GM12872 (cell line): ENCODE results near the gene DENND2C.

Source experiments
- TF ChIP-seq, protein P1 (sequence below): IDR thresholded peaks from 3 replicates; pipeline ENCODE4 v1.5.1; 2011; ENCODE audit warnings: low read depth, mild to moderate bottlenecking, low read length, moderate library complexity; ENCODE audit not compliant: insufficient read depth

DENND2C gene

DNA sequence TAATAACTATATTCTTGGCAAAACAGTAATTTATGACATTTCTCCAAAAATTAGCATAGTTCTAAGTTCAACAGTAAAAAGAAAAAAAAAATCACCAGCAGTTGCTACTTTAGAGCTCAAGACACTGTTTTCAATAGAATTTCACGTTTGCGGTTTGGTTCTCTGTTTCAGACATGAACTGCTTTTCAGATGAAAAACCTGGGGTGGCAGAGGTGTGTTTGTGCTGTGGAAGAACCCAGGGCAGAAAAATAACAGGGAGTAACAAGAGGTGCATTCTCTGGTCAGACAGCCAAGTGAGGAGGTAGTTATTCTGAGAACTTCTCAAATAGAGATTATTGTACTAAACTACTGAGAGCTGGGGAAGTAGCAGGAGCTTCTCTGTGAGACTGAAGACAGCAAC lies 37.8 kb upstream of the DENND2C start:
- TF ChIP-seq, protein P1, sequence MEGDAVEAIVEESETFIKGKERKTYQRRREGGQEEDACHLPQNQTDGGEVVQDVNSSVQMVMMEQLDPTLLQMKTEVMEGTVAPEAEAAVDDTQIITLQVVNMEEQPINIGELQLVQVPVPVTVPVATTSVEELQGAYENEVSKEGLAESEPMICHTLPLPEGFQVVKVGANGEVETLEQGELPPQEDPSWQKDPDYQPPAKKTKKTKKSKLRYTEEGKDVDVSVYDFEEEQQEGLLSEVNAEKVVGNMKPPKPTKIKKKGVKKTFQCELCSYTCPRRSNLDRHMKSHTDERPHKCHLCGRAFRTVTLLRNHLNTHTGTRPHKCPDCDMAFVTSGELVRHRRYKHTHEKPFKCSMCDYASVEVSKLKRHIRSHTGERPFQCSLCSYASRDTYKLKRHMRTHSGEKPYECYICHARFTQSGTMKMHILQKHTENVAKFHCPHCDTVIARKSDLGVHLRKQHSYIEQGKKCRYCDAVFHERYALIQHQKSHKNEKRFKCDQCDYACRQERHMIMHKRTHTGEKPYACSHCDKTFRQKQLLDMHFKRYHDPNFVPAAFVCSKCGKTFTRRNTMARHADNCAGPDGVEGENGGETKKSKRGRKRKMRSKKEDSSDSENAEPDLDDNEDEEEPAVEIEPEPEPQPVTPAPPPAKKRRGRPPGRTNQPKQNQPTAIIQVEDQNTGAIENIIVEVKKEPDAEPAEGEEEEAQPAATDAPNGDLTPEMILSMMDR: no peak

DNA sequence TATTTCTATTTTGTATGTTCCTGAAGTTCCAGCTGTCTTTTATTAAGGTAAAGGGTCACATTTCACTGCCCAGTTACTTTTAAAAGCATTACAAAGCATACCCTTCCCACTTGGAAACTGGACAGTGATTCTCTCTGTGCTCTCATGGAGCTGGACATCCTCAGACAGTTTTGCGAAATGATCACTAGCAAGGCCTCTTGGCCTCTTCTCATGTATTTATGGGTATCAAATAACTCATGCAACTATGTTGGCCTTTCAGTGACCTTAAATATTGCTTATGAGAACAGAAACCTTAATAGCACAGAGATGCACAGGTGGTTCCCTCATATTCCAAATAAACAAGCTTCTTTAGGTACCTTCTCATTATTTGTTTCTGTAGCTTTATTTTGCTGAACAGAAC lies 33.4 kb upstream of the DENND2C start:
- TF ChIP-seq, protein P1: no peak

DNA sequence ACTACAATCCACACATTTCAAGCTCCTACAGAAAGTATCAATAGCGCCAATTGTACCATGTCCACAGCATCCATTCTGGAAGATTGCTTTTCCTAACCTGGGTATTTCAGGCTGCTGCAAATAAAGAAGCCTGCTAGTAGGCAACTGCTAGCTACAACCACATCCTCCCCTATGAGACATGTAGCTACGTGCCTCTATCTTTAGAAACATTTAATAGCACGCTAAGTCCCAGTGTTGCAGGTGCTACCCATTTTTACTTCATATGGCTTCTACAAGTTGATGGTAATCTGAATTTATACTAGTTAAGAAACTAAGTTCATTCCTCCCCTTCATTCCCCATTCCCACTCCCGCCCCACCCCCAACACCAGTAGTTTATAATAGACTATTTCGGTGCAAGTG lies 32.9 kb upstream of the DENND2C start:
- TF ChIP-seq, protein P1: no peak

DNA sequence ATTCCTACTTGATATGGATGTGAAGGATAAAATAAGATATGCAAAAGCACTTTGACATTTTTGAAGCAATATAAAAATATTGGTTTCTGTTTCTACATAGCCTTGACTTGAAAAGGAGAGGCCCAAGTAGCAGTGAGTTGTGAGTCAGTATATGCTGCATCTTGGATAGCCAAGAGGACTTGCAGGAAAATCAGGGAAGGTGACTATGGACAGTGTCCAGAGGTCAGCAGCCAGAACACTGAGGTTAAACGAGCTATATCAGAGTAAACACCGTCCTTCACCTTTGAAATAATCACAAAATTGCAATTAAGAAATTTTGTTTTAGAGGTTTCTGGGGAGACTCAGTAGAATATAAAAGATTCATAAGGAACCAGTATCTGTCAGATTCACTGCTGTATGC lies 32.1 kb upstream of the DENND2C start:
- TF ChIP-seq, protein P1: no peak

DNA sequence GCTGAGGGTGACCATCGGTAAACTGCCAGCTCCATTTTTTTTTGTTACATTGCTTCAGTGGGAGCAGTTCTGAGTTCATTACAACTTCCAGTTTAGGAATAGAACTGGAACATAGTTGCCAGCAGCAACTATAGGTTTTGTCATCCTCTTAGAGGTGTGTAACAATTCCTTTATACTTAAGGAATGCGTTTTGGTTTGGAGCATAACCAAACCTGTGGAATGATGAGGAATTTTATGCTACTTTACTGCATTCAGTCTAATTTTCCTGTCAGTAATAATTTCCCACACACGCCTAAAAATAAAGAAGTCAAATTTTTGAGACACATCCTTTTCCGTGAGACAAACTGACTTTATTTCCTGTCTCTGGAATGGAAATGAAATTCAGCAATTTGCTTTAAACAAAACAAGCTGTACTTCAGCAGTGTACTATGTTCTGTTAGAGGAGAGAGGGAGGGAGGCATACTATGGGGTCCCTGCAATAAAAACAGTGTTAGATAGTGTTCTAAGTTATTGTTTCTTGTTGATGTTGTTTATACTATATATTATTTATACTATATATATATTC lies 30.3 kb upstream of the DENND2C start:
- TF ChIP-seq, protein P1: no peak

DNA sequence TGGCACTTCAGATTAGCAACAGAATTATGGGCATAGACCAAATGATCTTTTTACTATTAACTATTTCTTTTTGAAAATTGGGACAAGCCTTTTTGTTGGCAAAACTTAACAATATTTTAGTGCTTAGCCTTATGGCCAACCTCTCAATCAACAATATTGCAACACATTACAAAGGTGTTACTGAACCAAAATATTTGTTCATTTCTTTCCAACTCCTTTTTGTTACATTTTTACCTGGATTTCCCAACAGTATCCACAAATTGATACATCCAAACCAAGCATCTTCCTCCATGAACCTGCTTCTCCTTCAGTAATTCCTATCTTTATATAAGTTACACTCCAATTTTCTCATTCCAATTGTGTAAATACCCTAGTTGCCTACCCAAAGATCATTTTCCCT lies 27.0 kb upstream of the DENND2C start:
- TF ChIP-seq, protein P1: no peak

DNA sequence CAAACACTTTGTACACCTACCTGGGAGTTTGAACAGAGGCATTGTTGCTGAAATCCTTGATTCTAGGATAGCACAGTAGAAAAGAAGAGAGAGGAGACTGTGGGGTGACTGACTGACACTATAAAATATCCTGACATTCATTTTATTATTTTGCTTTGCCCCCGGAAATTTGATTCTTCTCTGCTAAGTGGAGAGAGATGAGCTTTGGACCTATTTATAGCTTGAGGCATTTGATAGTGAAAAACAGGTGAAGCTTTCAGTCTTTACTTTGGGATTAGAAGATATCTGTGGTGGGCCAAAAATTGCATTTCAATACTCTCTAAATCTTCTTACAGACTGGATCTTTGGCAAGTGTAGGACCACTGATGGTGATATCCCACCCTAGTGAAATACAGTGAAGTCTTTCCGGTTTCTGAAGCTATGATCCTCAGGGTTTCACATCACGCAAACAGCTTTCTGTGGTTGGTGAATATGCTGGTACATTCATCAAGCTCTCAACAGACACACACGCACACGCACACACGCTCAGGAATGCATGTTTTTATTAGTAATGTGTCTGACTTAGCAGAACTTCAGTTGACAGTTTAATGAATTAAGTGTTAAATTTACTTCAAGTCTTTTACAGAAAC lies 25.7 kb upstream of the DENND2C start, which contains the start of gene AMPD1:
Gene AMPD1 (minus strand): TSS at position 117 of the 629 bp plus-strand sequence. CDS start 75 bp downstream, at position 42.
- TF ChIP-seq, protein P1: no peak
